Stomach smooth muscle (tissue), 2 donors: Measurements from ENCODE around the gene PMPCA.
A peak's percentile ranks its signal among the peaks of the same experiment; 100 is the strongest.

ENCODE experiments used
- H3K27ac ChIP-seq: one replicate; pipeline ENCODE4 v1.7.0; 2013; ENCODE audit warnings: mild to moderate bottlenecking, low read length, inconsistent platforms
- H3K27me3 ChIP-seq, 2 donors: one replicate each; pipeline ENCODE4 v1.7.0; 2013; ENCODE audit warnings: low read length in 2 of 2; ENCODE audit not compliant: insufficient read depth in 2 of 2, control insufficient read depth in 1 of 2
- H3K36me3 ChIP-seq, 2 donors: one replicate each; pipeline ENCODE4 v1.7.0; 2013; ENCODE audit warnings: low read length in 2 of 2; ENCODE audit not compliant: control insufficient read depth in 2 of 2, insufficient read depth in 2 of 2
- H3K4me1 ChIP-seq: one replicate; pipeline ENCODE4 v1.7.0; 2013; ENCODE audit warnings: low read length; ENCODE audit not compliant: control insufficient read depth, insufficient read depth
- H3K4me3 ChIP-seq, 2 donors: one replicate each; pipeline ENCODE4 v1.7.0; 2013; ENCODE audit warnings: low read length in 2 of 2
- H3K9ac ChIP-seq, 2 donors: one replicate each; pipeline ENCODE4 v1.7.0; 2013; ENCODE audit warnings: low read length in 2 of 2, mild to moderate bottlenecking in 1 of 2
- H3K9me3 ChIP-seq, 2 donors: one replicate each; pipeline ENCODE4 v1.7.0; 2013; ENCODE audit warnings: low read length in 2 of 2; ENCODE audit not compliant: control insufficient read depth in 2 of 2
- donor health status: healthy.
- donor health status: Pancreatic carcinoma.

Gene PMPCA

GRCh38 chr9:136410500-136411287 is at the start of gene PMPCA, which contains the start of gene ENTR1:
PMPCA (plus strand) TSS chr9:136410658; CDS start chr9:136410669, 11 bp downstream.
ENTR1 (minus strand) TSS chr9:136410614; CDS start chr9:136410397, 217 bp downstream.
- Histone ChIP-seq H3K27me3 (no peaks in the 10 kb centered on the region), H3K27ac (peak within 1 kb of the TSS; percentile 71)

GRCh38 chr9:136361047-136361753 is 49.3 kb upstream of the PMPCA start:
- H3K9me3 ChIP-seq = no peaks in the 10 kb centered on the region
- peak overlapping the region; percentile 84 for H3K27ac ChIP-seq
- H3K4me1 ChIP-seq = peaks cover 31% of the 10 kb centered on the region
- H3K27me3 ChIP-seq = peaks cover 0 to 6% of the 10 kb centered on the region in 2 donors
- peak overlapping the region; percentile 40 to 55 for H3K9ac ChIP-seq
- peak overlapping the region in 1 of 2 donors; percentile 49 for H3K4me3 ChIP-seq
- peaks cover 0 to 2% of the 10 kb centered on the region in 2 donors for H3K36me3 ChIP-seq

More at GRCh38 chr9:136410500-136411287, at the start of gene PMPCA, which contains the start of gene ENTR1:
- H3K9ac ChIP-seq = peak within 1 kb of the TSS; percentile 74 to 91
- H3K4me1 ChIP-seq = peaks cover 25% of the 10 kb centered on the region
- peak within 1 kb of the TSS; percentile 78 to 92 for H3K4me3 ChIP-seq
- H3K36me3 ChIP-seq = peaks cover 34 to 36% of the 10 kb centered on the region in 2 donors
- H3K9me3 ChIP-seq = no peaks in the 10 kb centered on the region

- Histone ChIP-seq H3K9me3 (no peaks in the 10 kb centered on the region), H3K27ac (peak overlapping the region; percentile 84), H3K36me3 (peaks cover 0 to 2% of the 10 kb centered on the region in 2 donors), H3K9ac (peak overlapping the region; percentile 40 to 55), H3K27me3 (peaks cover 0 to 6% of the 10 kb centered on the region in 2 donors), H3K4me3 (peak overlapping the region in 1 of 2 donors; percentile 55), H3K4me1 (peaks cover 31% of the 10 kb centered on the region)
These were observed 48.6 kb upstream of the PMPCA start for GRCh38 chr9:136361754-136362449.

GRCh38 chr9:136362450-136362784 is 48.0 kb upstream of the PMPCA start:
- Histone ChIP-seq H3K4me1 (peaks cover 31% of the 10 kb centered on the region), H3K27ac (peak overlapping the region; percentile 84), H3K4me3 (peak overlapping the region in 1 of 2 donors; percentile 55), H3K27me3 (peaks cover 0 to 6% of the 10 kb centered on the region in 2 donors), H3K36me3 (peaks cover 0 to under 1% of the 10 kb centered on the region in 2 donors), H3K9me3 (no peaks in the 10 kb centered on the region), H3K9ac (no peak overlapping the region)

- Histone ChIP-seq H3K9me3 (no peaks in the 10 kb centered on the region), H3K27ac (peak within 1 kb of the TSS; percentile 84), H3K4me3 (peak within 1 kb of the TSS; percentile 49 to 82), H3K4me1 (peaks cover 31% of the 10 kb centered on the region), H3K9ac (peak within 1 kb of the TSS in 1 of 2 donors; percentile 70), H3K36me3 (no peaks in the 10 kb centered on the region), H3K27me3 (peaks cover 0 to 6% of the 10 kb centered on the region in 2 donors)
These were observed 47.1 kb upstream of the PMPCA start, which contains the start of gene DNLZ for GRCh38 chr9:136363106-136363948. DNLZ (minus strand) TSS chr9:136363744; CDS start chr9:136363714, 30 bp downstream.

- H3K4me3 ChIP-seq = peak overlapping the region in 1 of 2 donors; percentile 82
These were observed 46.3 kb upstream of the PMPCA start for GRCh38 chr9:136363949-136364748.

GRCh38 chr9:136364942-136365774 is 45.3 kb upstream of the PMPCA start:
- no peak overlapping the region for H3K27ac ChIP-seq
- peaks cover 31% of the 10 kb centered on the region for H3K4me1 ChIP-seq
- H3K9ac ChIP-seq = no peak overlapping the region
- H3K9me3 ChIP-seq = no peaks in the 10 kb centered on the region
- H3K36me3 ChIP-seq = no peaks in the 10 kb centered on the region
- peaks cover 0 to 6% of the 10 kb centered on the region in 2 donors for H3K27me3 ChIP-seq
- no peak overlapping the region for H3K4me3 ChIP-seq

More at GRCh38 chr9:136363949-136364748, 46.3 kb upstream of the PMPCA start:
- Histone ChIP-seq H3K4me1 (peaks cover 31% of the 10 kb centered on the region), H3K27ac (no peak overlapping the region), H3K9ac (no peak overlapping the region), H3K36me3 (no peaks in the 10 kb centered on the region), H3K9me3 (no peaks in the 10 kb centered on the region), H3K27me3 (peaks cover 0 to 6% of the 10 kb centered on the region in 2 donors)

- Histone ChIP-seq H3K4me1 (peaks cover 28% of the 10 kb centered on the region), H3K4me3 (no peak overlapping the region), H3K9ac (no peak overlapping the region), H3K27ac (no peak overlapping the region), H3K27me3 (peaks cover 0 to 6% of the 10 kb centered on the region in 2 donors), H3K36me3 (no peaks in the 10 kb centered on the region), H3K9me3 (no peaks in the 10 kb centered on the region)
These were observed 44.7 kb upstream of the PMPCA start for GRCh38 chr9:136365775-136366222.
